OCI-LY1 (cell line): Measurements from ENCODE around the gene TBCE.

ENCODE experiments used
- EZH2 ChIP-seq: fragments of 200-600 bp; sonication (generic), shearing (Covaris generic); IDR thresholded peaks from 2 replicates; pipeline ENCODE4 v1.8.0; 2017; ENCODE audit warnings: borderline replicate concordance, mixed run types, mild to moderate bottlenecking, antibody characterized with exemption, low read length, moderate library complexity, mixed read lengths
- TF ChIP-seq, protein P1 (sequence below): fragments of 200-600 bp; sonication (generic), shearing (Covaris generic); IDR thresholded peaks from 2 replicates; pipeline ENCODE4 v1.5.1; 2017; ENCODE audit warnings: mild to moderate bottlenecking, antibody characterized with exemption, low read length, moderate library complexity, mixed read lengths

DNA sequence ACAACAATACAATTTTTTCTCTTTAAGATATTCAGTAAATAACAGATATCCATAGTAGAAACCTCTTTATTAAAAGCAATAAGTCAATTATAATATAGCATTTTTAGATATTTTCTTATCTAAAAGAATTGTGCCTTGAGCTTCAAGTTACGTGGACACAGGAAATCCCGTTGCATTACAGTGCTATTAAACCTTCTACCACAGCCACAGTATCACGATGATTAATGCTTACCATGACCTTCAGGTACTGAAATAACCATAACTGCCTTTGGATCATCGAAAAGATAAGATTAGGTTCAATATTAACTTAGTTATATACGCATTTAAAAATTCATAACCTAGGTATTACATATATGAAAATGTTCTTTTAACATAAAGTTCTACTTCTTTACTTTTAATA is 119.1 kb downstream of the TBCE start:
- no peak for TF ChIP-seq EZH2
- TF ChIP-seq, protein P1, sequence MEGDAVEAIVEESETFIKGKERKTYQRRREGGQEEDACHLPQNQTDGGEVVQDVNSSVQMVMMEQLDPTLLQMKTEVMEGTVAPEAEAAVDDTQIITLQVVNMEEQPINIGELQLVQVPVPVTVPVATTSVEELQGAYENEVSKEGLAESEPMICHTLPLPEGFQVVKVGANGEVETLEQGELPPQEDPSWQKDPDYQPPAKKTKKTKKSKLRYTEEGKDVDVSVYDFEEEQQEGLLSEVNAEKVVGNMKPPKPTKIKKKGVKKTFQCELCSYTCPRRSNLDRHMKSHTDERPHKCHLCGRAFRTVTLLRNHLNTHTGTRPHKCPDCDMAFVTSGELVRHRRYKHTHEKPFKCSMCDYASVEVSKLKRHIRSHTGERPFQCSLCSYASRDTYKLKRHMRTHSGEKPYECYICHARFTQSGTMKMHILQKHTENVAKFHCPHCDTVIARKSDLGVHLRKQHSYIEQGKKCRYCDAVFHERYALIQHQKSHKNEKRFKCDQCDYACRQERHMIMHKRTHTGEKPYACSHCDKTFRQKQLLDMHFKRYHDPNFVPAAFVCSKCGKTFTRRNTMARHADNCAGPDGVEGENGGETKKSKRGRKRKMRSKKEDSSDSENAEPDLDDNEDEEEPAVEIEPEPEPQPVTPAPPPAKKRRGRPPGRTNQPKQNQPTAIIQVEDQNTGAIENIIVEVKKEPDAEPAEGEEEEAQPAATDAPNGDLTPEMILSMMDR, result no peak
